MCF 10A (cell line): ENCODE results near the gene CGNL1. TPM values are rescaled to one million over a fixed set of nuclear protein-coding genes. Genes with fewer than 3 reads are reported as not detected.

Source experiments
- BruUV-seq: library from RNA; stranded (reverse); fragments of 400-500 nt; replicated peaks from 2 replicates; lab custom pipeline; 2021; lab: Mats Ljungman, UMichigan
- CTCF ChIA-PET: fragments of 300-600 bp; sonication (Branson Sonifier 250); formaldehyde crosslinking; extraction: SDS; loops from one replicate; lab custom pipeline; 2021; ENCODE audit warnings: antibody characterized with exemption, inconsistent platforms; lab: Yijun Ruan, JAX
- POLR2A ChIA-PET: fragments of 300-600, 350-650 bp; sonication (Branson Sonifier 250); formaldehyde crosslinking; extraction: SDS; loops from one replicate; lab custom pipeline; 2020; ENCODE audit warnings: antibody characterized with exemption, inconsistent platforms; lab: Yijun Ruan, JAX
- DNase-seq: peaks from one replicate; pipeline ENCODE4 v3.0.0-alpha.2; 2018; ENCODE audit not compliant: unreplicated experiment
- H3K27ac Mint-ChIP-seq: one replicate; pipeline ENCODE4 v1.8.0; 2022; ENCODE audit warnings: mild to moderate bottlenecking, low read depth, mixed read lengths; ENCODE audit not compliant: unreplicated experiment
- H3K27me3 Mint-ChIP-seq: one replicate; pipeline ENCODE4 v1.8.0; 2022; ENCODE audit warnings: mixed read lengths; ENCODE audit not compliant: insufficient read depth, unreplicated experiment
- H3K36me3 Mint-ChIP-seq: one replicate; pipeline ENCODE4 v1.8.0; 2022; ENCODE audit warnings: mild to moderate bottlenecking, moderate library complexity, mixed read lengths; ENCODE audit not compliant: insufficient read depth, unreplicated experiment
- H3K4me1 Mint-ChIP-seq: one replicate; pipeline ENCODE4 v1.8.0; 2022; ENCODE audit warnings: mixed read lengths; ENCODE audit not compliant: insufficient read depth, unreplicated experiment
- H3K4me3 Mint-ChIP-seq: one replicate; pipeline ENCODE4 v1.8.0; 2022; ENCODE audit warnings: mild to moderate bottlenecking, moderate library complexity, mixed read lengths; ENCODE audit not compliant: unreplicated experiment
- H3K9me3 Mint-ChIP-seq: one replicate; pipeline ENCODE4 v1.8.0; 2022; ENCODE audit warnings: mixed read lengths; ENCODE audit not compliant: unreplicated experiment
- CTCF ChIP-seq: fragments of 200-600 bp; IDR thresholded peaks from one replicate; pipeline ENCODE4 v1.8.0; 2022; ENCODE audit warnings: antibody characterized with exemption, mild to moderate bottlenecking; ENCODE audit not compliant: unreplicated experiment
- intact Hi-C: fragments of 100-400 bp; cut with micrococcal nuclease; formaldehyde crosslinking; loops from 2 replicates; pipeline ENCODE4 v1.14.1; 2022
- total RNA-seq: library from RNA; stranded (reverse); gene quantifications from 2 replicates; pipeline ENCODE4 v1.2.3, GENCODE V29; 2022

Gene CGNL1
- total RNA-seq, 1 experiment from 2014 or later, result 0.05 TPM

- CTCF ChIA-PET, result interaction anchor here (0.5 to 1.6 kb wide), 3 partner anchors 43 to 290 kb away, joined by 3 read pairs; no protein-coding TSS in a partner anchor
These were observed 7.7 kb downstream of the CGNL1 start for GRCh38 chr15:57384024-57384423.

GRCh38 chr15:57384816-57385215 is 8.5 kb downstream of the CGNL1 start:
- no peaks in the 10 kb centered on the region for H3K9me3 Mint-ChIP-seq
- no peak for TF ChIP-seq CTCF
- no peak overlapping the region for H3K4me3 Mint-ChIP-seq
- intact Hi-C loops, result no loop called here
- no peak overlapping the region for H3K27ac Mint-ChIP-seq
- H3K4me1 Mint-ChIP-seq, result no peaks in the 10 kb centered on the region
- H3K27me3 Mint-ChIP-seq, result peaks cover 2% of the 10 kb centered on the region
- no peaks in the 10 kb centered on the region for H3K36me3 Mint-ChIP-seq
- no peak for DNase-seq
- ChIA-PET POLR2A (interaction anchor here (0.6 kb wide), 1 partner anchor 1468 kb away, joined by 3 read pairs; no protein-coding TSS in a partner anchor), CTCF (interaction anchor here (0.6 kb wide), 1 partner anchor 291 kb away, joined by 3 read pairs; no protein-coding TSS in a partner anchor)
- no TSS peak for BruUV-seq

More at GRCh38 chr15:57384024-57384423, 7.7 kb downstream of the CGNL1 start:
- intact Hi-C loops, result no loop called here
- H3K4me1 Mint-ChIP-seq, result no peaks in the 10 kb centered on the region
- no peak overlapping the region for H3K27ac Mint-ChIP-seq
- no peak for DNase-seq
- POLR2A ChIA-PET, result no interaction called here
- no TSS peak for BruUV-seq
- peaks cover 10% of the 10 kb centered on the region for H3K27me3 Mint-ChIP-seq
- TF ChIP-seq CTCF, result no peak
- H3K4me3 Mint-ChIP-seq, result no peak overlapping the region
- no peaks in the 10 kb centered on the region for H3K36me3 Mint-ChIP-seq
- no peaks in the 10 kb centered on the region for H3K9me3 Mint-ChIP-seq

- H3K9me3 Mint-ChIP-seq, result peaks cover 8% of the 10 kb centered on the region
- no TSS peak for BruUV-seq
- H3K27me3 Mint-ChIP-seq, result no peaks in the 10 kb centered on the region
- no peak for DNase-seq
- POLR2A ChIA-PET, result interaction anchor here (1.0 kb wide), 1 partner anchor 10 kb away, joined by 3 read pairs; no protein-coding TSS in a partner anchor
- no peak overlapping the region for H3K27ac Mint-ChIP-seq
- H3K36me3 Mint-ChIP-seq, result no peaks in the 10 kb centered on the region
- CTCF ChIA-PET, result interaction anchor here (1.3 kb wide), 1 partner anchor 141 kb away, joined by 5 read pairs; no protein-coding TSS in a partner anchor
- TF ChIP-seq CTCF, result no peak
- H3K4me3 Mint-ChIP-seq, result no peak overlapping the region
- intact Hi-C loops, result no loop called here
- no peaks in the 10 kb centered on the region for H3K4me1 Mint-ChIP-seq
These were observed 9.7 kb downstream of the CGNL1 start for GRCh38 chr15:57385923-57386390.

- no peak for TF ChIP-seq CTCF
- DNase-seq, result no peak
- no TSS peak for BruUV-seq
- intact Hi-C loops, result no loop called here
- Mint-ChIP-seq H3K27me3 (no peaks in the 10 kb centered on the region), H3K4me3 (no peak overlapping the region), H3K4me1 (no peaks in the 10 kb centered on the region), H3K27ac (no peak overlapping the region), H3K9me3 (peaks cover 8% of the 10 kb centered on the region), H3K36me3 (no peaks in the 10 kb centered on the region)
- POLR2A ChIA-PET, result no interaction called here
- CTCF ChIA-PET, result interaction anchor here (1.3 kb wide), 1 partner anchor 140 kb away, joined by 5 read pairs; no protein-coding TSS in a partner anchor
These were observed 10.7 kb downstream of the CGNL1 start for GRCh38 chr15:57386976-57387375.
